Mesenchymal stem cell (in vitro differentiated cells and primary cell): ENCODE measurements around the gene FNBP1.
A peak's percentile ranks its signal among the peaks of the same experiment; 100 is the strongest.

ENCODE experiments used
- DNase-seq: peaks from one replicate; pipeline ENCODE4 v3.0.0-alpha.2; 2013
- H2AFZ ChIP-seq: one replicate; pipeline ENCODE4 v1.6.1; 2013; ENCODE audit warnings: low read depth, mild to moderate bottlenecking, control low read depth, inconsistent platforms, low read length, moderate library complexity
- H2AK5ac ChIP-seq: 2 replicates; pipeline ENCODE4 v1.6.1; 2013; ENCODE audit warnings: low read length, moderate library complexity, mild to moderate bottlenecking, inconsistent platforms; ENCODE audit not compliant: severe bottlenecking
- H2BK120ac ChIP-seq: one replicate; pipeline ENCODE4 v1.6.1; 2013; ENCODE audit warnings: low read depth, mild to moderate bottlenecking, inconsistent platforms, low read length, moderate library complexity
- H2BK12ac ChIP-seq, 2 experiments: one replicate each; pipeline ENCODE4 v1.6.1; 2013; ENCODE audit warnings: inconsistent platforms in 2 of 2, low read length in 2 of 2, mild to moderate bottlenecking in 2 of 2, moderate library complexity in 2 of 2, control low read depth in 1 of 2
- H2BK15ac ChIP-seq: one replicate; pipeline ENCODE4 v1.6.1; 2013; ENCODE audit warnings: mild to moderate bottlenecking, low read depth, inconsistent platforms; ENCODE audit not compliant: poor library complexity, severe bottlenecking
- H2BK5ac ChIP-seq: 2 replicates; pipeline ENCODE4 v1.6.1; 2013; ENCODE audit warnings: low read depth, mild to moderate bottlenecking, low read length, control low read depth, inconsistent platforms; ENCODE audit not compliant: poor library complexity, severe bottlenecking
- H3K14ac ChIP-seq, 2 experiments: one replicate each; pipeline ENCODE4 v1.6.1; 2013; ENCODE audit warnings: inconsistent platforms in 2 of 2, low read length in 2 of 2, control low read depth in 1 of 2, mild to moderate bottlenecking in 1 of 2, moderate library complexity in 1 of 2
- H3K18ac ChIP-seq, 2 experiments: one replicate each; pipeline ENCODE4 v1.6.1; 2013; ENCODE audit warnings: inconsistent platforms in 2 of 2, low read length in 2 of 2, control low read depth in 1 of 2, low read depth in 1 of 2, mild to moderate bottlenecking in 1 of 2
- H3K23ac ChIP-seq, 2 experiments: one replicate each; pipeline ENCODE4 v1.6.1; 2013; ENCODE audit warnings: inconsistent platforms in 2 of 2, low read length in 2 of 2, mild to moderate bottlenecking in 2 of 2, moderate library complexity in 2 of 2, control low read depth in 1 of 2
- H3K27ac ChIP-seq: 2 replicates; pipeline ENCODE4 v1.5.1; 2013; ENCODE audit warnings: mild to moderate bottlenecking, moderate library complexity, low read length, control low read depth, inconsistent platforms; ENCODE audit not compliant: poor library complexity, severe bottlenecking
- H3K27me3 ChIP-seq, 2 experiments: 2 replicates each; pipeline versions ENCODE4 v1.6.1 to v1.7.0; 2013; ENCODE audit warnings: low read length in 2 of 2, mild to moderate bottlenecking in 2 of 2, moderate library complexity in 2 of 2, control low read depth in 1 of 2, inconsistent platforms in 1 of 2; ENCODE audit not compliant: control insufficient read depth in 1 of 2, insufficient read depth in 1 of 2
- H3K36me3 ChIP-seq, 2 experiments: 2 replicates each; pipeline versions ENCODE4 v1.6.1 to v1.7.0; 2013; ENCODE audit warnings: low read length in 2 of 2, control low read depth in 1 of 2, inconsistent platforms in 1 of 2, low read depth in 1 of 2, mild to moderate bottlenecking in 1 of 2; ENCODE audit not compliant: insufficient read depth in 2 of 2, control insufficient read depth in 1 of 2
- H3K4ac ChIP-seq, 2 experiments: one replicate each; pipeline ENCODE4 v1.6.1; 2013; ENCODE audit warnings: inconsistent platforms in 2 of 2, low read length in 2 of 2, mild to moderate bottlenecking in 2 of 2, moderate library complexity in 2 of 2, control low read depth in 1 of 2, low read depth in 1 of 2
- H3K4me1 ChIP-seq: 2 replicates; pipeline ENCODE4 v1.6.1; 2013; ENCODE audit warnings: low read depth, low read length, control low read depth; ENCODE audit not compliant: control insufficient read depth, insufficient read depth
- H3K4me2 ChIP-seq: 2 replicates; pipeline ENCODE4 v1.6.1; 2013; ENCODE audit warnings: low read length, mild to moderate bottlenecking, inconsistent platforms; ENCODE audit not compliant: poor library complexity, severe bottlenecking
- H3K4me3 ChIP-seq, 2 experiments: 2 replicates each; pipeline versions ENCODE4 v1.5.1 to v1.7.0; 2013; ENCODE audit warnings: low read length in 2 of 2, mild to moderate bottlenecking in 2 of 2, control low read depth in 1 of 2, low read depth in 1 of 2; ENCODE audit not compliant: insufficient read depth in 1 of 2
- H3K79me1 ChIP-seq: replicated peaks from 2 replicates; pipeline ENCODE4 v1.6.1; 2013; ENCODE audit warnings: mild to moderate bottlenecking, control low read depth, low read length, inconsistent platforms; ENCODE audit not compliant: poor library complexity, severe bottlenecking
- H3K9ac ChIP-seq: 2 replicates; pipeline ENCODE4 v1.7.0; 2013; ENCODE audit warnings: mild to moderate bottlenecking, low read length, moderate library complexity
- H3K9me3 ChIP-seq: 2 replicates; pipeline ENCODE4 v1.7.0; 2013; ENCODE audit warnings: mild to moderate bottlenecking, low read length; ENCODE audit not compliant: control insufficient read depth
- H4K8ac ChIP-seq: one replicate; pipeline ENCODE4 v1.6.1; 2013; ENCODE audit warnings: inconsistent platforms, mild to moderate bottlenecking, low read length, moderate library complexity
- H4K91ac ChIP-seq: one replicate; pipeline ENCODE4 v1.6.1; 2013; ENCODE audit warnings: mild to moderate bottlenecking, low read length, inconsistent platforms
- WGBS: methylation state at CpG from one replicate; pipeline ENCODE4 v1.1.7; 2013; ENCODE audit warnings: mixed read lengths; 5-methylcytosine and 5-hydroxymethylcytosine counted together

The FNBP1 gene

GRCh38 chr9:129867136-129868022 lies 175.6 kb downstream of the FNBP1 start:
- H3K9me3 ChIP-seq, result no peaks in the 10 kb centered on the region
- no peak overlapping the region for H2BK15ac ChIP-seq
- no peaks in the 10 kb centered on the region for H3K79me1 ChIP-seq
- no peak overlapping the region for H3K4ac ChIP-seq
- no peak overlapping the region for H2BK5ac ChIP-seq
- H3K4me1 ChIP-seq, result peaks cover 14% of the 10 kb centered on the region
- no peak overlapping the region for H2BK120ac ChIP-seq
- H3K36me3 ChIP-seq, result peaks cover 41 to 56% of the 10 kb centered on the region in 2 experiments
- no peaks in the 10 kb centered on the region for H3K27me3 ChIP-seq
- H3K23ac ChIP-seq, result no peak overlapping the region
- H2AFZ ChIP-seq, result no peak overlapping the region
- no peak overlapping the region for H2AK5ac ChIP-seq
- no peak overlapping the region for H3K18ac ChIP-seq
- peak overlapping the region; percentile 64 for H4K91ac ChIP-seq
- H3K14ac ChIP-seq, result no peak overlapping the region
- no peak overlapping the region for H3K9ac ChIP-seq
- no peak overlapping the region for H2BK12ac ChIP-seq
- H4K8ac ChIP-seq, result no peak overlapping the region
- no peak overlapping the region for H3K4me2 ChIP-seq
- H3K4me3 ChIP-seq, result no peak overlapping the region
- WGBS, result 78% methylated on average over 17 of the region's 17 CpGs
- H3K27ac ChIP-seq, result no peak overlapping the region
- DNase-seq, result no peak

- H3K27ac ChIP-seq, result no peak overlapping the region
- H2BK5ac ChIP-seq, result no peak overlapping the region
Observed at GRCh38 chr9:129866394-129867135, 176.4 kb downstream of the FNBP1 start.

GRCh38 chr9:129865668-129866320 lies 177.2 kb downstream of the FNBP1 start:
- no peak overlapping the region for H3K18ac ChIP-seq
- no peak overlapping the region for H3K4ac ChIP-seq
- no peak overlapping the region for H2BK5ac ChIP-seq
- peaks cover 54 to 65% of the 10 kb centered on the region in 2 experiments for H3K36me3 ChIP-seq
- WGBS, result 86% methylated on average over 11 of the region's 14 CpGs
- no peaks in the 10 kb centered on the region for H3K9me3 ChIP-seq
- H2AFZ ChIP-seq, result no peak overlapping the region
- H4K8ac ChIP-seq, result no peak overlapping the region
- H3K14ac ChIP-seq, result no peak overlapping the region
- H3K4me3 ChIP-seq, result no peak overlapping the region
- no peak overlapping the region for H3K4me2 ChIP-seq
- no peak overlapping the region for H2BK15ac ChIP-seq
- no peak overlapping the region for H3K9ac ChIP-seq
- H4K91ac ChIP-seq, result no peak overlapping the region
- no peak overlapping the region for H2BK12ac ChIP-seq
- DNase-seq, result no peak
- no peaks in the 10 kb centered on the region for H3K79me1 ChIP-seq
- H3K23ac ChIP-seq, result no peak overlapping the region
- no peak overlapping the region for H2AK5ac ChIP-seq
- H3K4me1 ChIP-seq, result peaks cover 19% of the 10 kb centered on the region
- H3K27me3 ChIP-seq, result no peaks in the 10 kb centered on the region
- no peak overlapping the region for H3K27ac ChIP-seq
- H2BK120ac ChIP-seq, result no peak overlapping the region

More at GRCh38 chr9:129866394-129867135, 176.4 kb downstream of the FNBP1 start:
- WGBS, result 83% methylated on average over 17 of the region's 17 CpGs
- H2AK5ac ChIP-seq, result no peak overlapping the region
- no peaks in the 10 kb centered on the region for H3K79me1 ChIP-seq
- no peak overlapping the region for H3K23ac ChIP-seq
- H3K27me3 ChIP-seq, result no peaks in the 10 kb centered on the region
- H3K4ac ChIP-seq, result no peak overlapping the region
- H2BK15ac ChIP-seq, result no peak overlapping the region
- H2BK120ac ChIP-seq, result no peak overlapping the region
- no peak overlapping the region for H2BK12ac ChIP-seq
- peaks cover 46 to 57% of the 10 kb centered on the region in 2 experiments for H3K36me3 ChIP-seq
- no peaks in the 10 kb centered on the region for H3K9me3 ChIP-seq
- no peak for DNase-seq
- H3K4me2 ChIP-seq, result no peak overlapping the region
- peaks cover 14% of the 10 kb centered on the region for H3K4me1 ChIP-seq
- H3K9ac ChIP-seq, result no peak overlapping the region
- peak overlapping the region; percentile 64 for H4K91ac ChIP-seq
- no peak overlapping the region for H2AFZ ChIP-seq
- H4K8ac ChIP-seq, result no peak overlapping the region
- H3K18ac ChIP-seq, result no peak overlapping the region
- no peak overlapping the region for H3K4me3 ChIP-seq
- H3K14ac ChIP-seq, result no peak overlapping the region
